A549 (cell line): Measurements from ENCODE around the gene ZBED6.

ENCODE experiments used
- SMC3 ChIP-seq: fragments of >200 bp; sonication (Bioruptor Twin); formaldehyde crosslinking; IDR thresholded peaks from 3 replicates; pipeline ENCODE4 v1.6.1; 2018; ENCODE audit warnings: inconsistent platforms
- TF ChIP-seq, protein P1 (sequence below): fragments of 250-450 bp; sonication (Bioruptor Pico); IDR thresholded peaks from 2 replicates; pipeline ENCODE4 v1.5.0; 2020; ENCODE audit warnings: low read depth, mild to moderate bottlenecking, moderate library complexity
- TF ChIP-seq, protein P2 (sequence below): fragments of >200 bp; sonication (Bioruptor Twin); formaldehyde crosslinking; IDR thresholded peaks from 3 replicates; pipeline ENCODE4 v1.5.1; 2016

DNA sequence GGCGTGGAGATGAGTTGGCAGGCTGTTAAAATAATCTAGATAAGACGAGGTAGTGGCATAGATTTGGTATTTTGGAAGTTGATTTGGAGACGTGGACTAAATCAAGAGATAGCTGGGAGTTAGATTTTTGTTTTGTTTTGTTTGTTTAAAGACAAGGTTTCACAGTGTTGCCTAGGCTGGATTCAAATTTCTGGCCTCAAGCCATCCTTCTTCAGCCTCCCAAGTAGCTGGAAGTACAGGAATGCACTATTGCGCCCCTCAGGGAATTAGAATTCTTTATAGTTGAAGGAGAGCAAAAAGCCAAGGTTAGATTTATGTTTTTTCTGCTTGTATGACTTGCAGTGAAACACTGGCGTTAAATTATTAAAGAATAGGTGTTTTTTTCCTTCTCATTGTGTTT, 43.7 kb downstream of the ZBED6 start:
- TF ChIP-seq, protein P1, sequence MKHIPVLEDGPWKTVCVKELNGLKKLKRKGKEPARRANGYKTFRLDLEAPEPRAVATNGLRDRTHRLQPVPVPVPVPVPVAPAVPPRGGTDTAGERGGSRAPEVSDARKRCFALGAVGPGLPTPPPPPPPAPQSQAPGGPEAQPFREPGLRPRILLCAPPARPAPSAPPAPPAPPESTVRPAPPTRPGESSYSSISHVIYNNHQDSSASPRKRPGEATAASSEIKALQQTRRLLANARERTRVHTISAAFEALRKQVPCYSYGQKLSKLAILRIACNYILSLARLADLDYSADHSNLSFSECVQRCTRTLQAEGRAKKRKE (CRISPR knock-in tag) = no peak
- TF ChIP-seq SMC3 = no peak
- TF ChIP-seq, protein P2, sequence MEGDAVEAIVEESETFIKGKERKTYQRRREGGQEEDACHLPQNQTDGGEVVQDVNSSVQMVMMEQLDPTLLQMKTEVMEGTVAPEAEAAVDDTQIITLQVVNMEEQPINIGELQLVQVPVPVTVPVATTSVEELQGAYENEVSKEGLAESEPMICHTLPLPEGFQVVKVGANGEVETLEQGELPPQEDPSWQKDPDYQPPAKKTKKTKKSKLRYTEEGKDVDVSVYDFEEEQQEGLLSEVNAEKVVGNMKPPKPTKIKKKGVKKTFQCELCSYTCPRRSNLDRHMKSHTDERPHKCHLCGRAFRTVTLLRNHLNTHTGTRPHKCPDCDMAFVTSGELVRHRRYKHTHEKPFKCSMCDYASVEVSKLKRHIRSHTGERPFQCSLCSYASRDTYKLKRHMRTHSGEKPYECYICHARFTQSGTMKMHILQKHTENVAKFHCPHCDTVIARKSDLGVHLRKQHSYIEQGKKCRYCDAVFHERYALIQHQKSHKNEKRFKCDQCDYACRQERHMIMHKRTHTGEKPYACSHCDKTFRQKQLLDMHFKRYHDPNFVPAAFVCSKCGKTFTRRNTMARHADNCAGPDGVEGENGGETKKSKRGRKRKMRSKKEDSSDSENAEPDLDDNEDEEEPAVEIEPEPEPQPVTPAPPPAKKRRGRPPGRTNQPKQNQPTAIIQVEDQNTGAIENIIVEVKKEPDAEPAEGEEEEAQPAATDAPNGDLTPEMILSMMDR = no peak
